SH-SY5Y (cell line): ENCODE measurements around the gene CCSER1.

Experiments
- GATA2 ChIP-seq: IDR thresholded peaks from 2 replicates; pipeline ENCODE4 v1.6.1; 2011; ENCODE audit warnings: mild to moderate bottlenecking, low read depth, low read length
- GATA3 ChIP-seq: IDR thresholded peaks from 2 replicates; pipeline ENCODE4 v1.6.1; 2011; ENCODE audit warnings: low read depth, mild to moderate bottlenecking, low read length, moderate library complexity

DNA sequence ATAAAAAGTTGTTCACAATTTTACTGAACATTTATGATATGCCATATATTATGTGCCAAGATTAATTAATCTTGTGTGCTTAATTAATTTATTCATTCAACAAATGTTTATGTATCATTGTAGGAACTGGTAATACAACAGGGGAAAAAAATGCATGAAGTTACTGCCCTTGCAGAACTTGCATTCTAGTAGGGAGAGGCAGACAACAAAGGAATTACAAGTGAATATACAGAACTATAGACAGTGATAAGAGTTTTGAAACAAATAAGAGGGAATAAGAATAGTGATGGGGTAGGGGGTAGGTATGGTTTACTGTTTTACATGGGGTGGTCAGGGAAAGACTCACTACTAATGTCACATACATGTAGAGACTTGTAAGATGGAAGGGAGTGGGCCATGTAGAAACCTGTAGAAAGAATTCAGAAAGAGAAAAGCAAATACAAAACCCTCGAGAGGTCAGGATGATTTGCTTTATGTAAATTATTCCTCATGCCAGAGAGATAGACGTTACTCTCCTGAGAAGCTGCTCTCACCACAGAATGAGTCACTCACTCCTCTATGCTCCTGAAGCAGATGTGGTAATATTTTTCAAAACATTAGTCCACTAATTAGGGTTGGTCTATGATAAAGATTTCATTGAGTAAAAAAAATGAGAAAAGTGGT is 1321.6 kb downstream of the CCSER1 start:
- TF ChIP-seq GATA2 (no peak), GATA3 (no peak)
